ENCODE measurements around the gene TPCN1. TPM values are rescaled to one million over a fixed set of nuclear protein-coding genes. Genes with fewer than 3 reads are reported as not detected.
A peak's percentile ranks its signal among the peaks of the same experiment; 100 is the strongest.

The TPCN1 gene
- total and polyA plus RNA-seq, 2 of the 13 experiments (the other 11 are each of a cell fraction or from before 2014, with no cell fraction given) = 8.0 to 26.8 TPM

DNA sequence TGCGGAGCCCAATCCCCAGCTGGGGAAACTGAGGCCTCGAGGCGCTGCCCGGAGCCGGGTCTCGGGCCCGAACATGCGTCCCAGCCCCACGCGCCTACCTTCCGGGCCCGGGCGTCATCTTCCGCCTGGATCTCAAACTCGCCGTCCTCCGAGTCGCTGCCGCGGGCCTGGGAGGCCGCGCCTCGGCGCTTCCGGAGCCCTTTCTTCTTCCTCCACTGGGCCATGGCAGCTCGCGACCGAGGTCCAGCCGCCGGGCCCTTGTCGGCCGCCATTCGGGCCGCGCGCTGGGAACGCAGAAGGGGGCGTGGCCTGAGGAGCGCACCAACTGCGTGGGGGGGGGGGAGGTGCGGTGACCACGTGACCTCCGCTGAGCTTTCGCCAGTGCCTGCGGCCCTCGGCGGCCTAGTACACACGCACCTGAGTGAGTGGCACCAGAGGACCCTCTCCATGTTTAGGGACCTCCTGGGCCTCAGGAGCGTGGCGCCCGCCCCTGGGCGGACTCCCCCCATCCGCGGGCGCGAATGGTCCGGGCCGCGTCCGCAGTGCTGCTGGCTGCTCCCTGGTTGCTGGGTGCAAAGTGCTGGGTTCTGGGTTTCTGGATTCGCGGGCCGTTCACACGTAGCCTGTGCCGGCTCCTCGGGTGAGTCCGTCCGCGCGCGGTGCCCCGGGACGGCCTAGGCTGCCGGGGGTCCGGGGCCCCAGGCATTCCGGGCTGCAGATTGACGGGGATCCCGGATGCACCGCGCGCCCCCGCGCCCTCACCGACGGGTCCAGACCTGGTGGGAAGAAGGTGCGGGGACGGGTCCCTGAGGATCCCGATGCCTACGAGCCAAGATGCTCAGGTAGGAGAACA, 35.9 kb upstream of the TPCN1 start, which contains the start of the genes DDX54 and RITA1 (continued):
- TF ChIP-seq, protein P1, sequence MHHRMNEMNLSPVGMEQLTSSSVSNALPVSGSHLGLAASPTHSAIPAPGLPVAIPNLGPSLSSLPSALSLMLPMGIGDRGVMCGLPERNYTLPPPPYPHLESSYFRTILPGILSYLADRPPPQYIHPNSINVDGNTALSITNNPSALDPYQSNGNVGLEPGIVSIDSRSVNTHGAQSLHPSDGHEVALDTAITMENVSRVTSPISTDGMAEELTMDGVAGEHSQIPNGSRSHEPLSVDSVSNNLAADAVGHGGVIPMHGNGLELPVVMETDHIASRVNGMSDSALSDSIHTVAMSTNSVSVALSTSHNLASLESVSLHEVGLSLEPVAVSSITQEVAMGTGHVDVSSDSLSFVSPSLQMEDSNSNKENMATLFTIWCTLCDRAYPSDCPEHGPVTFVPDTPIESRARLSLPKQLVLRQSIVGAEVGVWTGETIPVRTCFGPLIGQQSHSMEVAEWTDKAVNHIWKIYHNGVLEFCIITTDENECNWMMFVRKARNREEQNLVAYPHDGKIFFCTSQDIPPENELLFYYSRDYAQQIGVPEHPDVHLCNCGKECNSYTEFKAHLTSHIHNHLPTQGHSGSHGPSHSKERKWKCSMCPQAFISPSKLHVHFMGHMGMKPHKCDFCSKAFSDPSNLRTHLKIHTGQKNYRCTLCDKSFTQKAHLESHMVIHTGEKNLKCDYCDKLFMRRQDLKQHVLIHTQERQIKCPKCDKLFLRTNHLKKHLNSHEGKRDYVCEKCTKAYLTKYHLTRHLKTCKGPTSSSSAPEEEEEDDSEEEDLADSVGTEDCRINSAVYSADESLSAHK (CRISPR knock-in tag; IDR thresholded peaks at IDR 0.05; ENCODE audit: borderline replicate concordance) = no peak
- TF ChIP-seq, protein P2, sequence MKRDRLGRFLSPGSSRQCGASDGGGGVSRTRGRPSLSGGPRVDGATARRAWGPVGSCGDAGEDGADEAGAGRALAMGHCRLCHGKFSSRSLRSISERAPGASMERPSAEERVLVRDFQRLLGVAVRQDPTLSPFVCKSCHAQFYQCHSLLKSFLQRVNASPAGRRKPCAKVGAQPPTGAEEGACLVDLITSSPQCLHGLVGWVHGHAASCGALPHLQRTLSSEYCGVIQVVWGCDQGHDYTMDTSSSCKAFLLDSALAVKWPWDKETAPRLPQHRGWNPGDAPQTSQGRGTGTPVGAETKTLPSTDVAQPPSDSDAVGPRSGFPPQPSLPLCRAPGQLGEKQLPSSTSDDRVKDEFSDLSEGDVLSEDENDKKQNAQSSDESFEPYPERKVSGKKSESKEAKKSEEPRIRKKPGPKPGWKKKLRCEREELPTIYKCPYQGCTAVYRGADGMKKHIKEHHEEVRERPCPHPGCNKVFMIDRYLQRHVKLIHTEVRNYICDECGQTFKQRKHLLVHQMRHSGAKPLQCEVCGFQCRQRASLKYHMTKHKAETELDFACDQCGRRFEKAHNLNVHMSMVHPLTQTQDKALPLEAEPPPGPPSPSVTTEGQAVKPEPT (CRISPR knock-in tag; IDR thresholded peaks at IDR 0.05; ENCODE audit: low read depth) = no peak
- TF ChIP-seq PCBP2 (optimal IDR thresholded peaks at IDR 0.05; ENCODE audit: low read depth, low read length, poor library complexity, severe bottlenecking) = no peak
- no peak for TF ChIP-seq ZNF326 (CRISPR knock-in tag; IDR thresholded peaks at IDR 0.05; ENCODE audit: borderline replicate concordance)
- TF ChIP-seq SMARCE1 (IDR thresholded peaks at IDR 0.05; ENCODE audit: borderline replicate concordance) = no peak
- TF ChIP-seq MAZ (IDR thresholded peaks at IDR 0.05; ENCODE audit: borderline replicate concordance, low read depth, low read length) = 0 out of 2 replicates have a peak, but pooled peaks have one; percentile 49
- no peak; the same call in none of the 2 replicates for TF ChIP-seq MAZ (CRISPR knock-in tag; IDR thresholded peaks at IDR 0.05; ENCODE audit: low read depth)
- peak; percentile 76; the same call in 1 of the 2 replicates for TF ChIP-seq ZNF790 (CRISPR knock-in tag; IDR thresholded peaks at IDR 0.05; ENCODE audit: borderline replicate concordance)
- TF ChIP-seq SMC3 (IDR thresholded peaks at IDR 0.05; ENCODE audit: low read length) = no peak
- peak; percentile 79 for TF ChIP-seq SP2 (CRISPR knock-in tag; IDR thresholded peaks at IDR 0.05)
- no peak; the same call in none of the 2 replicates for TF ChIP-seq RARA (CRISPR knock-in tag; IDR thresholded peaks at IDR 0.05)
- TF ChIP-seq, protein P3, sequence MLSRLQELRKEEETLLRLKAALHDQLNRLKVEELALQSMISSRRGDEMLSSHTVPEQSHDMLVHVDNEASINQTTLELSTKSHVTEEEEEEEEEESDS (CRISPR knock-in tag; IDR thresholded peaks at IDR 0.05; ENCODE audit: borderline replicate concordance) = no peak
- peak; percentile 88 for TF ChIP-seq HDAC1 (CRISPR knock-in tag; IDR thresholded peaks at IDR 0.05)
- TF ChIP-seq FOSL2 (CRISPR knock-in tag; IDR thresholded peaks at IDR 0.05) = no peak; the same call in 1 of the 2 replicates
- no peak for TF ChIP-seq IKZF1 (IDR thresholded peaks at IDR 0.05)
- peak; percentile 88 for TF ChIP-seq ZBTB7A (CRISPR knock-in tag; IDR thresholded peaks at IDR 0.05)
- TF ChIP-seq, protein P4, sequence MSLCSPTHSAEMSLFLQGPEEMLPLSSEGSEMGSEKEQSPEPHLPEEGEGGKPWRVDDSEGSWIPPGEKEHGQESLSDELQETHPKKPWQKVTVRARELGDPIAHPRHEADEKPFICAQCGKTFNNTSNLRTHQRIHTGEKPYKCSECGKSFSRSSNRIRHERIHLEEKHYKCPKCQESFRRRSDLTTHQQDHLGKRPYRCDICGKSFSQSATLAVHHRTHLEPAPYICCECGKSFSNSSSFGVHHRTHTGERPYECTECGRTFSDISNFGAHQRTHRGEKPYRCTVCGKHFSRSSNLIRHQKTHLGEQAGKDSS (CRISPR knock-in tag; IDR thresholded peaks at IDR 0.05; ENCODE audit: borderline replicate concordance, low read depth) = peak; percentile 43; the same call in 1 of the 2 replicates
- TF ChIP-seq, protein P5, sequence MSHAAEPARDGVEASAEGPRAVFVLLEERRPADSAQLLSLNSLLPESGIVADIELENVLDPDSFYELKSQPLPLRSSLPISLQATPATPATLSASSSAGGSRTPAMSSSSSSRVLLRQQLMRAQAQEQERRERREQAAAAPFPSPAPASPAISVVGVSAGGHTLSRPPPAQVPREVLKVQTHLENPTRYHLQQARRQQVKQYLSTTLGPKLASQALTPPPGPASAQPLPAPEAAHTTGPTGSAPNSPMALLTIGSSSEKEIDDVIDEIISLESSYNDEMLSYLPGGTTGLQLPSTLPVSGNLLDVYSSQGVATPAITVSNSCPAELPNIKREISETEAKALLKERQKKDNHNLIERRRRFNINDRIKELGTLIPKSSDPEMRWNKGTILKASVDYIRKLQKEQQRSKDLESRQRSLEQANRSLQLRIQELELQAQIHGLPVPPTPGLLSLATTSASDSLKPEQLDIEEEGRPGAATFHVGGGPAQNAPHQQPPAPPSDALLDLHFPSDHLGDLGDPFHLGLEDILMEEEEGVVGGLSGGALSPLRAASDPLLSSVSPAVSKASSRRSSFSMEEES (CRISPR knock-in tag; IDR thresholded peaks at IDR 0.05) = peak; percentile 90
- TF ChIP-seq ZNF30 (CRISPR knock-in tag; IDR thresholded peaks at IDR 0.05) = peak; percentile 92; the same call in 1 of the 2 replicates
- peak; percentile 64; the same call in 1 of the 2 replicates for TF ChIP-seq MEIS2 (CRISPR knock-in tag; IDR thresholded peaks at IDR 0.05)
- TF ChIP-seq ZNF720 (CRISPR knock-in tag; IDR thresholded peaks at IDR 0.05) = no peak
